ENCODE results near the gene ZEB2. TPM values are rescaled to one million over a fixed set of nuclear protein-coding genes. Genes with fewer than 3 reads are reported as not detected.

ZEB2 gene
- total RNA-seq, 1 experiment from 2014 or later, result 1.7 TPM

DNA sequence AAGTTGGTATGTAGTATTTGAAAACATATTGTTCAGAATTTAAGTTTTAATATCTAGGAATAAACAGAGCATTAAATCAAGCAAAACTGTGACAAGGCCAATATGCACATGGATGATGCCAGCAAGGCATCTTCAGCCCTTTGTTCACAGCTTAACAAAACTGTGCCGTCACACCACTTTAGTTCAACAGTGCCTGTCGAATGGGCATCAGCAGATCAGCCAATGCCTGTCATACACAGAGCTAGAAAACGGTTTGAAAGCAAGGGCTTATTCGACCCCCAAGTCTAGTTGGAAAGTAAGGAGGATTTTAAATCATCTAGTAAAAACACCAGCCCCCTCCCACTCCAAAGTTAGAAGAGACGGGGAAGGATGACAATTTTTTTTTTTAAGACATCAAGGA lies 16.7 kb downstream of the ZEB2 start:
- in situ Hi-C loops (cut with HindIII; ENCODE audit: low pct_unique_long_range_greater_than_20kb, low sequenced_read_pairs), result no loop called here
- no peak for DNase-seq (ENCODE audit: low read depth)

DNA sequence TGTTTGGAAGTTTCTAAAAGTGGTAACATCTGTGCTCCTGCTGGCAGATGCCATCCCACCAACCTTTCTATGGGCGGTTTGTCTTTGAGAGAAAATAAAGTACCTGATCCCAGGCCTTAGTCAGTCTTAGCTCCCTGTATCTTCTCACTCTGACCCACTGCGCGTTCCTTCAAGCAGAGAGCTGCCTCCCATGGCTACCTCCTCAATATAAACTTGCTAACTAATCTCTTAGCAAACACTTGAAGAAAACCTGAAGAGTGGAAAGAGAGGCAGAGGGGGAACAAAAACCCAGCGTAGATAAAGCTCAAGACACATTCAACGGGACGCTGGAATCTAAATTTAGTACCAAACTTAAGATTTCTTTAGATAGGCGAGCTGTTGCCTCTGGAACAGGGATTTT lies 17.6 kb downstream of the ZEB2 start:
- no peak for DNase-seq (ENCODE audit: low read depth)
- in situ Hi-C loops (cut with HindIII; ENCODE audit: low pct_unique_long_range_greater_than_20kb, low sequenced_read_pairs), result no loop called here

DNA sequence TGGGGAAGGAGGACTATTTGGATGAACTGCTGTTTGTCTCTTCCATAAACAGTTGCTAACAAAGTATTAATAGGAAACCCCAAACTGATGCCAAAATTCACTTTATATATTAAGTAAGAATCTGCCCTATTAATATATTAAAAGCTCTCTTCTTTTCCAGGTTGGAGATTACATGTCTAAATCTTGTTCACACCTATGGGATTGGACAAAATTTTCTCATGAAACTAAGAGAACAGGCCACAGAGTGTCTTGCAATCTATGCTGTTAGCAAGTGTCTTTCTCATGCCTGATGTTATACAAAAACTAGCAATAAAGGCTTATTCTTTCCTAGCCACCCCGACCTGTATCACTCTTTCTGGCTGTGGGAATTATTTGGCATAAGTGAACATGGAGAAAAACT lies 18.3 kb downstream of the ZEB2 start:
- no peak for DNase-seq (ENCODE audit: low read depth)
- in situ Hi-C loops (cut with HindIII; ENCODE audit: low pct_unique_long_range_greater_than_20kb, low sequenced_read_pairs), result no loop called here

DNA sequence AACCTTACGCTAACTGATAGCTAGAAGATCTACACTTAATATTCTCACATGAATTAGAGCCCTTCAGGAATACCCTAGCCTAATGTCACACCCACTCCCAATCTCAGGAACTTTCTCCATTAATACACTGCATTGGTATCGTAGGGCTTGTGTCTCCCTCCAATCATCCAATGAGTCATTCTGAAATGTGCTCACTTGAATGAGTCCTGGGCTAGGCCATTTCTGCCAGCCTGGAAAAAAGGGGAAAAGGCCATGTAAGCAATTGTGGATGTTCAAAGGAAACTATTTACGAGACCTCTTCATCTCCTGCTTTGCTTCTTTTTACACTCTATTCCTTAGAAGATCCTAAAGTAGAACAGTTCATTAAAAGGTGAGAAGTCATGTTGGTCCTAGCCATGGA lies 18.8 kb downstream of the ZEB2 start:
- in situ Hi-C loops (cut with HindIII; ENCODE audit: low pct_unique_long_range_greater_than_20kb, low sequenced_read_pairs), result no loop called here
- DNase-seq (ENCODE audit: low read depth), result no peak

DNA sequence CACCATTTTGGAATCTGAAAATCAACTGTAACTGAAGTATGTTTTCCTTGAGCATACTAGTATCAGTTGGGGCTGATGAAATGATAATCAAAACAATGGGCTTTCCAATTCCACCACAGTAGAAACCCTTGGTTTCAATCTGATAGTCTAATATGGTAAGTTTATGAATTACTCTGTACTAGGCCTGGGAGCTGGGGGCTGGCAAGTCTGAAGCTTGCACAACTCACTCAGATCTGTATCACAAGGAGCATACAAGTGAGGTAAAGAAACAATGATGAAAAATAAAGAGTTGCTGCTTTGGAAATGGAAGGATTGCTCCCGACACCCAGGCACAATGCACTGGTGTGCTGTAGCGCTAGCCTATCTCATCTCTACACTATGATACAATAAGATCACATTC lies 19.4 kb downstream of the ZEB2 start:
- no peak for DNase-seq (ENCODE audit: low read depth)
- in situ Hi-C loops (cut with HindIII; ENCODE audit: low pct_unique_long_range_greater_than_20kb, low sequenced_read_pairs), result no loop called here

DNA sequence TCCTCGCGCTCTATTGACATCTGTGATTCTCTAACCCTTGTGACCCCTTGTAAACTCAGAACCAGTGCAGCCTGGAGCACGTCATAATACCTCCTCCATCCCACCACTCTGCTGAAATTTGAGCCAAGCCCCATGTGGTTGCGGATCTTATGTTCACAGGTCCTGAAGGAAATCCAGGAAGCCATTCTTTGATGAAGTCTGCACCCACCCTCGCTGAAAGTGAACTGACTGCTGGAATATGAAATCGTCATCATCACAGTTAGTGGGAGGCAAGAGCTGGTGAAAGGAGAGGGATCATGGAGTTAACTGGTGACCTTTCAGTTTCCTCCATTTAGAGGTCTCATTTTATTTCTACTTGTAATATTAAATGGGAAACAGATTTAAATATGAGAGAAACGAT lies 21.6 kb downstream of the ZEB2 start:
- in situ Hi-C loops (cut with HindIII; ENCODE audit: low pct_unique_long_range_greater_than_20kb, low sequenced_read_pairs), result no loop called here
- DNase-seq (ENCODE audit: low read depth), result no peak

DNA sequence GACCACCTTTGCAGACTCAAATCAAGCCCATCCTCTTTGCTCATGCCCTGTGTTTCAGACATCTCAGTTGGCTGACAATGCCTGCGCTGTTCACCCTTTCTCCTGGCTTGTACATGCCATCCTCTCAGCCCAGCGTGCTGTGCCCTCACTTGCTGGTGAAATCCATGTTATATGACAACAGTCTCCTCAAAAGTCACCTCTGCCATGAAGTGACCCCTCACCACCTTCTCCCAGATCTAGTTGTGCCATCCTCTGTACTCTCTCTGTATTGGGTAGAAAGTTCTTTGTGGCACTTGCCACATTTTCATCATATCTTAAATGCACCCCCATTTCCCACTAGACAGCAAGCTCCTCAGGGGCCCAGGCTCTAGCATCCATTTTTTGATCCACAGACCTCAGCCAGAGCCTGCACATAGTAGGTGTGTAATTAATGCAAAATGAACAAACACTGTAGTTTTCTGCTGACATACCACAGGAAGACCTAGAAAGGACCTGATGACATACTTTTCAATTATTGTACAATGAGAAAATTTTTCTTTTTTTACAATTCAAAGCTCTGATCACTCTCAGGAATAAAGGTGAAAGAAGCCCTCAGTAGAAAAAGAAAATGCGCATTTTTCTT lies 22.8 kb downstream of the ZEB2 start:
- in situ Hi-C loops (cut with HindIII; ENCODE audit: low pct_unique_long_range_greater_than_20kb, low sequenced_read_pairs), result no loop called here
- no peak for DNase-seq (ENCODE audit: low read depth)

DNA sequence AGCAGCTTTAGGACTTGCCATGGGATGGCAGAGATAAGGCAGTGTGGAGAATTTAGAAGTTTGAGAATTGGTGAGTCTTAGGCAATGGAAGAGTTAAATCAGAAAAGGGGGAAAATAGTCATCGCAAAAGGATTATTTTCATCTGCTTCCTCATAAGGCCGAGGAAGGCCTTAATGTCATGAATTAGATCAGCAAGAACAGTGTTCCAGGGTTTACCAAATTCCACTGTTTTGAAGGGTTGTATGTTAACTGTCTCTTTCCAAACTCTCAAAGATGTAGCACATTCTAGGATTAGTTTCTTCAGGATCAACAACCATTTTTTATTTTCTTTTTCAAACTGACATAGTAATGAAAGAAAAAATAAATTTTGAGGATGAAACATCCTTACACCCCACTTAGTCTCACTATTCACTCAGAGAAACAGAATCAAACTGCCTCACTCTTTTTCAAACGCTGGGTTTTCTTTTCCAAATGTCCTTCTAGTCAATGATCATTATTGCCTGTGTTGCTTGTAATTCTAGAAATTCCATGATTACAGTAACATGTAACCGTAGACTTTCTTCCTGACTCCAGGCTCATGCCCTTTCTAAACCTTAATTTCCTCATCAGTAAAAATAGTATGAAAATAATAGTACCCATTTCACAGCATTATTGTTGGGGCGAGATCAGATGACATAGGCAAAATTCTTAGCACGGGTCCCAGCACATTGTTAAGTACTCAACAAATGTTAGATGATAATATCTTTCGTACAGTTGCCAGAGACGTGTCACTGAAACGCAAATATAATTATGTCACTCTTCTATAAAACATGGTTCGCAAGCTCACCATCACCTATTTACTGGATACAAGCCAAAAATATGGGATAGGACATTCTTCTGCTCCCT lies 23.6 kb downstream of the ZEB2 start:
- in situ Hi-C loops (cut with HindIII; ENCODE audit: low pct_unique_long_range_greater_than_20kb, low sequenced_read_pairs), result no loop called here
- no peak for DNase-seq (ENCODE audit: low read depth)

DNA sequence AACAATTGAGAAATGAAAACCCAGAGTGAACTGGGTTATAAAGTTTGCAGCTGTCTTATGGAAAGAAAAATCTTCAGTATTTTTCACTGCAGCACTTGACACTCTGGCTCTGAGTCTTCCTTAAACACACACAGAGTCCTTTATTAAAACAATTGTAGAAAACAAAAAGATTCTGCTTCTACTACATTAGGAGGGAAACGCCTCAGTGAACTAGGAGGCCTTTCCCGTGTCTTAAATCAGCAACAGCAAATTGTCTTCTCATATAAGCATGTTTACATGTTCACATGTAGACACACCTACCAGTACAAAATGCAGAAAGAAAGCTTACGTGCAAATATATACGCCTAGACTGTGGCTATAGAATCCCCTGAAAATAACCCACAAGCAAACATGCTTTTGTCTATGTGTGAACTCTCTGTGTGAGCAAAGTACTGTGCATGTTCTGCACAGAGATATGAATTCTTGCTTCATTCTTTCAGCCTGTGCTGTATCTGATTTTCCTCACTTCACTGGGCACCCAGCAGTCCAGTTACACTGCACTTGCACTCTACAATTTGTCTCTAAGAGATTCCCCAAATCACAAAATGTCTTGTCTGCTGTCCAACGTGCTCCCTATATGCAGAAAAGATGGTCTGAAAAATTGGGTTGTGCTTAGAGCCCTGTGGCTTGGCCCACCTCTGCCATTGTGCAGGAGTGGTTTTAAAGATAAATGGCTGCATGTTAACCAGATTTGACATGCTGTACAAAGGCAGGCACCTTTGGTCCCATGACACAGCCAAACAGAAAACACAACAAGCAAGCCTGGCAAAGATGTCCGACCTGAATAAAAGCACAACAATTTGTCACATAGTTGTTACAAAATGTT lies 24.5 kb downstream of the ZEB2 start:
- in situ Hi-C loops (cut with HindIII; ENCODE audit: low pct_unique_long_range_greater_than_20kb, low sequenced_read_pairs), result no loop called here
- no peak for DNase-seq (ENCODE audit: low read depth)

DNA sequence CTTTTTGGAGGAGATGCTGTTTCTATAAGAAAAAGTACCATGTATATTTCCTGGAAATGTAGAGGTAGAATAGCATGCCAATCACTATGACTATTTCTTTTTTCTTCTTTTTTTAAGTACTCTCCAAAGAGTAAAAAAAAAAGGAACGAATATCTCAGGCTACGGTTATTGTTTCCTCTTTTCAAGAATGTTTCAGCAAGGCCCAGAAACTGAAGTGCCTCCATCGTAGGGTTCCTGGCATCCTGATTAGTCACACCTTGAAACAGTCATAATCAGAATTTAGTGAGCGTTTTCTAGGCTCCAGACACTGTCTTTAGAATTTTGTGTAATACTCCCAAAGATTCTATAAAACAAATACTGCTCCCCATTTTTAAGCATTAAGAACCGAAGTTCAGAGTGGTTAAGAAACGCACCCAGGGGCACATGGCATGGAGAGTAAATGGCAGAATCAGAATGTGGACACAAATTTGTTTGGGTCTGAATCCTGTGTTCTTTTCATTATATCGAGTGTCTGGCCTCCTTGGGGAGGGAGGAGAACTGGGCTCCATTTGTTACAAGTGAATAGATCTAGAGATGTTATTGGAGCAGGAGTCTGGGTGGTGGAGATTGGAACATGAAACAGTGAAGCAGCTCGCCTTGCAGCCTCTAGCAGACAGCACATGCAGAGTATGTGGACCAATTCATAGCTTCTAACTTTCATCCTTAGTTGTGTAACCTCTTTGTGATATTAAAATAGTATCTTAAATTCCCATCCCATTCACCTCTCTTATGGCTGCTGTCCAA lies 26.7 kb downstream of the ZEB2 start:
- DNase-seq (ENCODE audit: low read depth), result no peak
- in situ Hi-C loops (cut with HindIII; ENCODE audit: low pct_unique_long_range_greater_than_20kb, low sequenced_read_pairs), result no loop called here

DNA sequence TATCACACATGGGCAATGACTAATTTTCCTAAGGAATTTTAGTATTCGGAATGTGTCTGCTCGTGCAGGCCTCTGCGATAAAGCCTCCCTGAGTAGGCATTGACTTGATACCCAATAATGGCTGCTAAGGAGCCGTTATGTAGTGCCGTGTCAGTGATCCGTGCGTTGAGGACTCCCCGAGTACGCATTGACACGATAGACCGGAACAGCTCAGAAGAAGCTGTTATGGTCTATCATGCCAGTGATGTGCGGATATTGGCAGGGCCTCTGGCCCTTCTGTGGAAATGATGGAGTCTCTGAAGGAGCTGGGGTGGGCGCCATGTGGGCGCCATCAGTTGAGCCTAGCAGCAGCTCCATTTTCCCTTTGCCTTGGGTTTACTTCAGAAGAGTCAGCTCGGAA lies 29.1 kb downstream of the ZEB2 start:
- in situ Hi-C loops (cut with HindIII; ENCODE audit: low pct_unique_long_range_greater_than_20kb, low sequenced_read_pairs), result no loop called here

DNA sequence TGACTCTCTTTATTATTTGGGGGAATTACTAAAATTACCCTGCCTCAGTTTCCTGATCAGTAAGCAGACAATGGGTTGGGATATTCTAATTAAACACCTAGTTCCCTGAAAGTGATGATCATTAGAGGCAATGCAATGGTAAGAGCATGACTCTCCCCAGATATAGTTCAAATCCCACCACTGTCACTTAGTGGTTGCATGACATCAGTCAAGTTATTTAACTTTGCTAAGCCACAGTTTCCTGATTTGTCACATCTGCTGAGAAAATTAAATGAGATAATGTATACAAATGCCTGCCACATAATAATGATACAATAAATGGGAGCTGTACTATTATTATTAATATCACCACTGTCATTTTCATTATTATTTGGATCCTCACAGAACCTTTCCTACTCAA lies 29.9 kb downstream of the ZEB2 start:
- in situ Hi-C loops (cut with HindIII; ENCODE audit: low pct_unique_long_range_greater_than_20kb, low sequenced_read_pairs), result no loop called here
- DNase-seq (ENCODE audit: low read depth), result no peak

More for the DNA sequence above, 29.1 kb downstream of the ZEB2 start:
- DNase-seq (ENCODE audit: low read depth), result no peak

DNA sequence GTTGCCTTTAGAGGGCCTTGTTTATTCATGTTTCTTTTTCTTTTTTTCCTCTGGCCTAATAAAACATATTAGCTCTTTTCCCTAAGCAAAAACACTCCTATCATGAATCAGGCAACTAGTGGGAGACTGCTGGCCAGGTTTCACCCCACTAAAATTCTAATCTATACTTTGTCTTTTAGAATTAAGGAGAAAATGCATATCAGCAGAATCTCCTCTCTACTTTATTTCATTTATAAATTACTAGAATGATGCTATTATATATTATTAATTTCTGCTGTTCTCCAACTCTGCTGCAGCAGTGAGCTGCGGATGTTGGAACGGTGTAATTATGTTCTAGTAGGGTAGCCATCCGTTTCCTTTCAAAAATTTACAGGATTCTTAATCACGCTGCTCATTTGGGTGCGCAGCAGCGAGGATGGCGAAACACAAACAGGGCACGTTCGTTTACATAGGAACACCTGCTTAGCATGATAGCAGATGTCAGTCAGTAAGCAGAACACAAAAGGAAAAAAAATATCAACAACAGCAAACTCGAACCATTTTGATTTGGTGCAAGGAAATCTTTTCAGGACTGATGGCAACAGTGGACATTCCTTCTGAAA lies 30.5 kb downstream of the ZEB2 start:
- no peak for DNase-seq (ENCODE audit: low read depth)
- in situ Hi-C loops (cut with HindIII; ENCODE audit: low pct_unique_long_range_greater_than_20kb, low sequenced_read_pairs), result no loop called here

DNA sequence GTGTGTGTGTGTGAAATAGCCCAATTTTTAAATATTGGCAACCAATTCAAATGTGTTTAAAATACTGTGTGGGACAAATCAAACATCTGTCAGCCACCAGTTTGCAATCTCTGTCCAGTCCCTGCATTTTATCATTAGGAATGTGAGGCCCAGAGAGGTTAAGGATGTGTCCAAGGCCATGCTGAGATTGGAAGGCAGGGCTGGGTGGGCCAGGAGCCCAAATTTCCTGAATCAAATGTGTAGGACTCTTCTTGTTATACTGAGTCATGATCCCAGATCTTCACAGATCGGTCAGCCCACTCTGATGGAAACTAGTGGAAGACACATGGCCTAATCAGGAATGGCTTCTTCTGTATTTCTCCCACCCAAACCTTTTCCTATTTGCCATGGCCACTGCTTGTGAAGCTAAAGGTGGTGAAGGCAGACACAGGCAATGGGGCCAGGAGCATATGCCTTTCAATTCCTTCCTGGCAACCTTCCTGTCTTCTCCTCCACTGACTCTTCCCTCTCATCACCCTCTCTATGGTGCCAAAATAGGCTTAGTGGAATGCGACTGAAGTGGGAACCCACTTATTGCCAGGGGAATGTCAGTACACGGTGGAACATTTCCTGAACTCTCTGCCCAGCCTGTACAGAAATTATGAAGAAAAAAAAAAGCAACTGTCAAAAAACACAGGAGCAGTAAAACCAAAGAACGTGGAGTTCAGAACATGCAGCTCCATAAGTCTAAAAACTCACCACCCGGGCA lies 35.5 kb downstream of the ZEB2 start:
- in situ Hi-C loops (cut with HindIII; ENCODE audit: low pct_unique_long_range_greater_than_20kb, low sequenced_read_pairs), result no loop called here
- DNase-seq (ENCODE audit: low read depth), result no peak

DNA sequence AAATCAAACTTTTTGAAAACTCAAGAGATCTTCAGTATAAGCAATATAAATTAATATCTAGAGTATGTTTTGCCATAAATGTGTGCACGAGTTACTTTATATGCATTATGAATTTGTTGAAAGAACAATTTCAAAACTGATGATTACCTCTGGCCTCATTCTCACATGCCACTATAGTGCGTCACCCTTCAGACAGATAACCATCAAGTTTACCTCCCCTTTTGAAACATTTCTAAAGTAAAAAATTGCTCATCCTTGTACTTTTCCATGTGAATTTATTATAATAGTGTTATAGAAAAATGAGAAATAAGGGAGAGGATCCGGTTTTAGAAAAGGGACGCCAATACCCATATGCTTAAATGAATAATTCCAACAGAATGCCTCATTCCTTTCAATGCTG lies 38.3 kb downstream of the ZEB2 start:
- in situ Hi-C loops (cut with HindIII; ENCODE audit: low pct_unique_long_range_greater_than_20kb, low sequenced_read_pairs), result no loop called here
- DNase-seq (ENCODE audit: low read depth), result no peak

DNA sequence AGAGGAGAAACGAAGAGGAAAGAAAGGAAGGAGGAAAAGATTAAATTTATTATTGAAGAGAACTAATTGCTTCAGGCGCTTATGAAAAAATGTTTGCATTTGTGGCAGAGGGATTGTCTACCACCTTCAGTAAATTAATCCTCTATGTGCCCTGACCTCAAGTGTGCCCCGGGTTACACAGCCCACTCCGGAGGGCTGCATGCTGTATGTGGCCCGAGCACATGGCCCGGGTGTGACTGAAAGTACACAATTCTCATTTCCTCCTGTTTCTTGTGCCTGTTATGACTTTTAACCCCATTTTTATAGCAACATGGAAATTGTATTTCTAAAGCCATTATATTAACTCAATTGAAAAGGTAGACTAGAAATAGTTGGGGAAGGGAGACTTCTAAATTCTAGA lies 38.8 kb downstream of the ZEB2 start:
- DNase-seq (ENCODE audit: low read depth), result no peak
- in situ Hi-C loops (cut with HindIII; ENCODE audit: low pct_unique_long_range_greater_than_20kb, low sequenced_read_pairs), result no loop called here

DNA sequence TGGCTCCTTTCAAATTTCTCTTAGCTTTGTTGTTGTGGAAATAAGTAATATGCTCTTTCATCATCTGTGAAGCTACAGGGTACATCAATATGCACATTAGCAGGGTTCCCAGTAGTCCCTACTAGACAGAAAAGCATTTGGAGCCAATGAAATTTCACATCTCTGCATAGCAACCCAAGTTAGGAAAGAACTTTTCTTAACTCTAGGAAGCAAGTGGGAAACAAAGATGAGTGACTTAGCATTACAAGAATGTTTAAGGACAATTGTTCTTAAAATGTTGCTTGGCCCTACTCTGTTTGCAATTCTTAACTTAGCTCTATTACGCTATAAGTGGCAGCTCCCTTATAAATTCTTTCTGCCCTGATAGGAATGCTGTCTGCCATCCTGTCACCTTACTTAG lies 39.6 kb downstream of the ZEB2 start:
- in situ Hi-C loops (cut with HindIII; ENCODE audit: low pct_unique_long_range_greater_than_20kb, low sequenced_read_pairs), result no loop called here
- no peak for DNase-seq (ENCODE audit: low read depth)

All from Caki2 (cell line).